ENCODE results near the gene CLPTM1L.

- TF ChIP-seq POLR2AphosphoS5 (IDR thresholded peaks at IDR 0.05) (no peak), POLR2A (IDR thresholded peaks at IDR 0.05) (no peak), EP300 (IDR thresholded peaks at IDR 0.05) (no peak)
- TF ChIP-seq, protein P1, sequence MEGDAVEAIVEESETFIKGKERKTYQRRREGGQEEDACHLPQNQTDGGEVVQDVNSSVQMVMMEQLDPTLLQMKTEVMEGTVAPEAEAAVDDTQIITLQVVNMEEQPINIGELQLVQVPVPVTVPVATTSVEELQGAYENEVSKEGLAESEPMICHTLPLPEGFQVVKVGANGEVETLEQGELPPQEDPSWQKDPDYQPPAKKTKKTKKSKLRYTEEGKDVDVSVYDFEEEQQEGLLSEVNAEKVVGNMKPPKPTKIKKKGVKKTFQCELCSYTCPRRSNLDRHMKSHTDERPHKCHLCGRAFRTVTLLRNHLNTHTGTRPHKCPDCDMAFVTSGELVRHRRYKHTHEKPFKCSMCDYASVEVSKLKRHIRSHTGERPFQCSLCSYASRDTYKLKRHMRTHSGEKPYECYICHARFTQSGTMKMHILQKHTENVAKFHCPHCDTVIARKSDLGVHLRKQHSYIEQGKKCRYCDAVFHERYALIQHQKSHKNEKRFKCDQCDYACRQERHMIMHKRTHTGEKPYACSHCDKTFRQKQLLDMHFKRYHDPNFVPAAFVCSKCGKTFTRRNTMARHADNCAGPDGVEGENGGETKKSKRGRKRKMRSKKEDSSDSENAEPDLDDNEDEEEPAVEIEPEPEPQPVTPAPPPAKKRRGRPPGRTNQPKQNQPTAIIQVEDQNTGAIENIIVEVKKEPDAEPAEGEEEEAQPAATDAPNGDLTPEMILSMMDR (IDR thresholded peaks at IDR 0.05) = no peak
These were observed 53.3 kb downstream of the CLPTM1L start for GRCh38 chr5:1291611-1292080.

All from sigmoid colon (tissue), 4 donors.